ENCODE results near the gene P2RX1.
"Not testable (repeated sequence)": the region's sequence is repeated elsewhere in the genome, so short reads cannot be mapped to it uniquely, and the experiment has no call there.

P2RX1 gene

DNA sequence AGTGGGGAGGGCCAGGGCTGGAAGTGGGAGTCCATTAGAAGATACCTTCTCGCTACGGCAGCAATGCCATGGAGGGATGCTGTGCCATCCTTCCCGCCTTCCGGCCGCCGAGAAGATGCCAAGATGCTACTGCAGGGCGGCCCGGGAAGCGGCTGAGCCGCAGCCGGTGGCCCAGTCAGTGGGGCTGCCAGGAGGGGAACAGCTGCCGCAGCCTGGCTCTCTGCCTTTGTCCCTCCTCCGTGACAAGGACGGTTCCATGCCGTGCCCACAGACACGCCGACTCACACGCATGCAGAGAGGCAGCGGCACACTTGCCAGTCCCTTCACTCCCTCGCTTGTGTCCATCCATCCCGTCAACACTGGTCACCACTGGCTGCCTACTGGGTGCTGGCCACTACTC, 50.0 kb downstream of the P2RX1 start:
- Histone ChIP-seq H3K4me1 (ENCODE audit: control insufficient read depth, insufficient read depth, low read length) (peaks cover 6% of the 10 kb centered on the region), H3K4me3 (ENCODE audit: low read length) (no peak overlapping the region), H3K36me3 (ENCODE audit: control insufficient read depth, insufficient read depth, low read length) (no peaks in the 10 kb centered on the region), H3K9me3 (ENCODE audit: control insufficient read depth, low read length) (no peaks in the 10 kb centered on the region), H3K27me3 (ENCODE audit: control insufficient read depth, insufficient read depth, low read length) (no peaks in the 10 kb centered on the region), H3K9ac (ENCODE audit: low read length) (no peak overlapping the region)

DNA sequence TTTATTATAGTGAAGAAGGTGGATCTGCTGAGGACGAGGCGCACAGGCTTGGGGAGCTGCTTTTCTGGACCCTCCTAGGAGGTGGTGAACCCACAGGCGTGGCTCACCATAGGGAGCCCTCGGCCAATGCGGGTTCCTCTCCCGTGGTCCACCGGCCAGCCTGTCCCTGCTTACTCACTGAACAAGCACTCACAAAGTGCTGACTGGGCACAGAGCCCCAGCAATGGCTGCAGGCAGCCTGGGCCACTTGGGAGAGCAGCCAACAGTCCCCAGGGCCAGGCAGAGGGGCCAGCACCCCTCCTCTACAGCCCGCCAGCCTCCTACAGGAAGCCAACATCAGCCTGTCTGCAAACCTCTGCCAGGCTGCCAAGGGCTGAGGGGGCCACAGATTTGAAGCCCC, 51.1 kb downstream of the P2RX1 start:
- Histone ChIP-seq H3K36me3 (ENCODE audit: control insufficient read depth, insufficient read depth, low read length) (no peaks in the 10 kb centered on the region), H3K4me1 (ENCODE audit: control insufficient read depth, insufficient read depth, low read length) (no peaks in the 10 kb centered on the region), H3K9me3 (ENCODE audit: control insufficient read depth, low read length) (no peaks in the 10 kb centered on the region), H3K27me3 (ENCODE audit: control insufficient read depth, insufficient read depth, low read length) (no peaks in the 10 kb centered on the region), H3K4me3 (ENCODE audit: low read length) (no peak overlapping the region), H3K9ac (ENCODE audit: low read length) (no peak overlapping the region)

DNA sequence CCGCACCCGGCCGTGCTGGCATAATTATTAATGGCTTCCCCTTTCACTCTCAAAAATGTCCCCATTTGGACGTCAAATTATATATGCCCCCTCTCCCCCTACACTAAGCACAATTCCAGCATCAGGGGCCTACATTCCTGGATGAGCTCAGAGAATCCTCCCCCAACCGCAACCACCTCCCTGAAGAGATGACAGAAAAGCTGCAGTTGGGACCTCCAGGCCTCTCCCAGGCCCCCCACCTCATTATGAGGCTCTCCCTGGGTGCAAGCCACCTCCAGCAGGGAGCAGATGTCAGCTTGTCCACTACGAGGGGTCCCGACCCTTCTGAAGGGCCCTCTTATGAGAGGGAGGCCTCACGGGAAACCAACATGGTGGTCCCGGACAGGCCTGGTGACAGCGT, 51.7 kb downstream of the P2RX1 start:
- no peak overlapping the region for H3K4me3 ChIP-seq (ENCODE audit: low read length)
- no peaks in the 10 kb centered on the region for H3K9me3 ChIP-seq (ENCODE audit: control insufficient read depth, low read length)
- no peaks in the 10 kb centered on the region for H3K36me3 ChIP-seq (ENCODE audit: control insufficient read depth, insufficient read depth, low read length)
- no peaks in the 10 kb centered on the region for H3K27me3 ChIP-seq (ENCODE audit: control insufficient read depth, insufficient read depth, low read length)
- H3K4me1 ChIP-seq (ENCODE audit: control insufficient read depth, insufficient read depth, low read length) = no peaks in the 10 kb centered on the region
- H3K9ac ChIP-seq (ENCODE audit: low read length) = no peak overlapping the region

DNA sequence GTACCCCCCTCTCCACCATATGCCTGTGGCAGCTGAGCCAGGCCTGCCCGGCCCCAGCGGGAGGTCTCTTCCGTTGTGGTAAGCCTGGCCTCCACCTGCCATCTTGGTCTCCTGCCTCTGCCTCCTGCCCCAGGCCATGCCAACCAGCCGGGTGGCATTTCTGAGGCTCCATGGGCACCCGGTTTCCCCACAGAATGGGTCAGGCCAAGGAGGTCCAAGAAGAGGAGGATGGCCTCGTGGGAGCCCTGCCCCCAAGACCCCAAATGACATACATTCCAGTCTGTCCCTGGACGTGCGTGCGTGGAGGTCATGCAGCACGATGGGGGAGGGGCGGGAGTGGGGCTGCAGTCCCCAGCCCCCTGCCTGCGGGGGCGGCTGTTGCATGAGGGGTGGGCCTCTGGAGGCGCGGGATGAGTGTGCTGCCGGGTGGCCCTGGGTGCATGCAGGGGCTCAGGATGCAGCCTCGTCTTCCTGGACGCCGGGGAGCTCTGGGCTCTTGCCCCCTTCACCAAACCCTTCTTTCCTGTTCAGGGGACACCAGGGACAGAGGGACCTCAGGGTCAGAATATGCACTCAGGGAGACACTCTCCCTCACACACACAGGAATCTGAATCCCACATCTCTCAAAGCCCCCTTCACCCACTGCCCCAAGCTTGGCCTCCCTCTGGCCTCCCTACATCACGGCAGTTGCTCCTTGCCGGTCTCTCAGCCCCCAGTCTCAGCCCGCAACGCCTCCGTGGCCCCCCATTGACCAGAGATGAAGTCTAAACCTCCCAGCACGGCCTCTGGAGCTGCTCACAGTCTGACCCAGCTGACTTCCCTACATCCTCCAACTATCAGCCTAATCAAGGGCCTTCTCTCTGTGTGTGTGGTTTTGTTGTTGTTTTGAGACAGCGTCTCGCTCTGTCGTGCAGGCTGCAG, 54.2 kb downstream of the P2RX1 start:
- H3K4me3 ChIP-seq (ENCODE audit: low read length) = no peak overlapping the region
- H3K27me3 ChIP-seq (ENCODE audit: control insufficient read depth, insufficient read depth, low read length) = no peaks in the 10 kb centered on the region
- no peaks in the 10 kb centered on the region for H3K4me1 ChIP-seq (ENCODE audit: control insufficient read depth, insufficient read depth, low read length)
- no peaks in the 10 kb centered on the region for H3K36me3 ChIP-seq (ENCODE audit: control insufficient read depth, insufficient read depth, low read length)
- H3K9ac ChIP-seq (ENCODE audit: low read length) = no peak overlapping the region
- no peaks in the 10 kb centered on the region for H3K9me3 ChIP-seq (ENCODE audit: control insufficient read depth, low read length)

DNA sequence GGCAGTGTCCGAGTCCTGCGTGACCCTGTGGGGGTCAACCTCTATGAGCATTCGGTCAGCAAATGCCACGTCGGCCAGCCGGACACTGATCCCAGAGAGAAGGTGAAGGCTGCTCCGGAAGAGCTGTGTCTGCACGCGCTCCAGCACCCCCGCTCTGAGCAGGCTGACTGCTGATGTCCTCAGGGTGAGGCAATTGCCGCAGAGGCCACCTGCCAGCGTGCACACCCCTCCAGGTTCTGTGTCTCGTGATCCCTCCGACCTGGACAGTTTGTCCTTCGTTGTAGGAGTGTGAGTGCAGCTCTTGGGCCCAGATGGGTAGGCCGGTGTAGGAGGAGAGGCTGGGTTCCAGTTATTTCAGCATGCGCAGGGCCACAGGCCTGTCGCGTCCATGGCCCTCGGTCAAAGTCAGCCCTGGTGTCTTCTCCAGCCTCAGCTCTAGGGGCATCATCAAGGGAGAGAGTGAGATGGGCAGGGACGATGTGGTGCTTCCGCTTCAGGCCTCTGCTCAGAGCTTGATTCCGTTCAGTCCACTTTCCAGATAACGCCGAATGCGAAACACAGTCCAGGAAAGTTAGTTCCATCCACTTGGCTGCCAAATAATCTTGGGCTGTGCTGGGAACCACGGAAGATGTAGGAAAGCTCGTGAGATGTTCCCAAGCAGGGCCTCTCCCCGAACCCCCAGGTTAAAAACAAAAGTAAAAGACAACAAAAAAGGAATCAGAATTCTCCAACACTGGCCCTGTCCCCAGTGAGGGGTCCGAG, 55.1 kb downstream of the P2RX1 start:
- no peaks in the 10 kb centered on the region for H3K27me3 ChIP-seq (ENCODE audit: control insufficient read depth, insufficient read depth, low read length)
- no peaks in the 10 kb centered on the region for H3K9me3 ChIP-seq (ENCODE audit: control insufficient read depth, low read length)

DNA sequence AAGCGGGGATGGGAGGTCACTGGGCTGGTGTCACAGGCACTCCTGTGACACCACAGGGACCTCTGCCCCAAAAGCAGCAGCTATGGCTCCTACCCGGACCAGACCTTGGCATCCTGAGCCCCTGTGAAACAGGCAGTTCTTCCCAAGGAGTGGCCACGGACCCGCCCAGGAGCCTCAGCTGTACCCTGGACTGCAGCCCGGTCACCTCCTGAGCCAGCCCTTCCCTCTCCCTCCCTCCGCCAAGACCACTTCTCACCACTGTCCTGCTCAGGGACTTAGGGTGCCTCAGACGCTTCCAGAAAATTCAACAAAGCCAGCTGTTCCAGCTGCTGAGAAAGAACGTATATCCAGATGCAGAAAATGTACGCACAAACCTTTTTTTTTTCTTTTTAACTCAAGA, 56.3 kb downstream of the P2RX1 start:
- no peaks in the 10 kb centered on the region for H3K27me3 ChIP-seq (ENCODE audit: control insufficient read depth, insufficient read depth, low read length)
- no peaks in the 10 kb centered on the region for H3K4me1 ChIP-seq (ENCODE audit: control insufficient read depth, insufficient read depth, low read length)
- H3K36me3 ChIP-seq (ENCODE audit: control insufficient read depth, insufficient read depth, low read length) = no peaks in the 10 kb centered on the region

More for the DNA sequence above, 55.1 kb downstream of the P2RX1 start:
- no peak overlapping the region for H3K4me3 ChIP-seq (ENCODE audit: low read length)
- no peak overlapping the region for H3K9ac ChIP-seq (ENCODE audit: low read length)
- H3K4me1 ChIP-seq (ENCODE audit: control insufficient read depth, insufficient read depth, low read length) = no peaks in the 10 kb centered on the region
- H3K36me3 ChIP-seq (ENCODE audit: control insufficient read depth, insufficient read depth, low read length) = no peaks in the 10 kb centered on the region

DNA sequence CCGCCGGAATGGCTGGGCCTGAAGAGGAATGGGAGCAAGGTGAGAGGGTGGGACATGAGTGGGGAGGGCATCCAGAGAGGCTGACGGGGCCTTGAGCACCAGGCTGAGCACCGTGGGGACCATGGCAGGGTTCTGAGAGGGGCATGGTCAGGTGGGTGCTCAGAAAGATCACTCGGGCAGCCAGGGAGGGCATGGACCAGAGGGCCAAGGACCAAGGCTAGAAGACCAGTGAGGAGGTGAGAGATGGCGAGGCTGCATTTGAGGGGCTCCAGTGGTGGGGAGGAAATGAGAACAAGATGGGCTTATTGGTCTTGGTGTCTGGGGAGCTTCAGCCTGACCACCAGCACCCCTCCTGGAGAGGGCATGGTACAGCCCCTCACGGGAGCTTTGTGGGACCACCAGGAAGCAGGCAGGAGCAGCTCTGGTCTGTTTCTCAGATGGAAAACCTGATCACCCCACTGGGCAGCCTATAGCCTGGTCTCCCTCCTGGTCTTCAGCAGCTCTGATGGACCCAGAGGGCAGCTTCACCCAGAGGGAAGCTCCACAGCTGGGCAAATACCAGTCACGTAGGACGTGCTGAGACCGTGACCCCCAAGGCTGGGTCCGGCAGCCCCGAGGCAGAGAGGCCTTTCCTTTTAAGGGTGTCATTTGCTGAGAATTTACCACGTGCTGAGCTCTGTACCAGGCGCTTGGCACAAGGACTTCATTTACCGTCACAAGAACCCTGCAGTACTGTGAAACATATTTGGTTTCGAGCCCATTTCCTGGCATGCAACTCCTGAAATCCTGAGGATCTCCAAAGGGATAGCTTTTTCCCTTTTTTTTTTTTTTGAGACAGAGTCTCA, 58.8 kb downstream of the P2RX1 start:
- Histone ChIP-seq H3K4me1 (ENCODE audit: control insufficient read depth, insufficient read depth, low read length) (no peaks in the 10 kb centered on the region), H3K36me3 (ENCODE audit: control insufficient read depth, insufficient read depth, low read length) (no peaks in the 10 kb centered on the region), H3K9ac (ENCODE audit: low read length) (no peak overlapping the region), H3K4me3 (ENCODE audit: low read length) (no peak overlapping the region), H3K27me3 (ENCODE audit: control insufficient read depth, insufficient read depth, low read length) (no peaks in the 10 kb centered on the region), H3K9me3 (ENCODE audit: control insufficient read depth, low read length) (no peaks in the 10 kb centered on the region)

More for the DNA sequence above, 56.3 kb downstream of the P2RX1 start:
- H3K9ac ChIP-seq (ENCODE audit: low read length) = no peak overlapping the region
- no peaks in the 10 kb centered on the region for H3K9me3 ChIP-seq (ENCODE audit: control insufficient read depth, low read length)
- H3K4me3 ChIP-seq (ENCODE audit: low read length) = no peak overlapping the region

DNA sequence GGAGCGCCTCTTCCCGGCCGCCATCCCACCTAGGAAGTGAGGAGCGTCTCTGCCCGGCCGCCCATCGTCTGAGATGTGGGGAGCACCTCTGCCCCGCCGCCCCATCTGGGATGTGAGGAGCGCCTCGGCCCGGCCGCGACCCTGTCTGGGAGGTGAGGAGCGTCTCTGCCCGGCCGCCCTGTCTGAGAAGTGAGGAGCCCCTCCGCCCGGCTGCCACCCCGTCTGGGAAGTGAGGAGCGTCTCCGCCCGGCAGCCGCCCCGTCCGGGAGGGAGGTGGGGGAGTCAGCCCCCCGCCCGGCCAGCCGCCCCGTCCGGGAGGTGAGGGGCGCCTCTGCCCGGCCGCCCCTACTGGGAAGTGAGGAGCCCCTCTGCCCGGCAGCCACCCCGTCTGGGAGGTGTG, 62.1 kb downstream of the P2RX1 start:
- H3K36me3 ChIP-seq (ENCODE audit: control insufficient read depth, insufficient read depth, low read length); H3K9ac ChIP-seq (ENCODE audit: low read length); H3K9me3 ChIP-seq (ENCODE audit: control insufficient read depth, low read length): not testable (repeated sequence)

DNA sequence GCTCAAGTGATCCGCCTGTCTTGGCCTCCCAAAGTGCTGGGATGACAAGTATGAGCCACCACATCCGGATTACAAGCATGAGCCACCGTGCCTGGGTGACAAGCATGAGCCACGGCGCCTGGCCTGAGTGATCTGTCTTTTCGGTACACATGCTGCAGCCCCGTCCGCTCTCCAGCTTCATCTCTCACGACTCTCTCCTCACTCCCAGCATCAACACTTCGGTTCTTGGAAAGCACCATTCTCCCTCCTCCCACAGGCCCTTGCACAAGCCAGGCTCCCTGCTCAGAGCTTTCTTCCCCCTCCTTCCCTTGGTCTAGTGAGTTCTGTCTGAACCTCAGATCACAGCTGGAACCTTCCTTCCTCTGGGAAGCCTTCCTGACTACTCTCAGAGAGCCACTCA, 63.7 kb downstream of the P2RX1 start:
- Histone ChIP-seq H3K36me3 (ENCODE audit: control insufficient read depth, insufficient read depth, low read length) (no peaks in the 10 kb centered on the region), H3K4me1 (ENCODE audit: control insufficient read depth, insufficient read depth, low read length) (no peaks in the 10 kb centered on the region), H3K9me3 (ENCODE audit: control insufficient read depth, low read length) (no peaks in the 10 kb centered on the region), H3K9ac (ENCODE audit: low read length) (no peak overlapping the region), H3K4me3 (ENCODE audit: low read length) (no peak overlapping the region), H3K27me3 (ENCODE audit: control insufficient read depth, insufficient read depth, low read length) (no peaks in the 10 kb centered on the region)

More for the DNA sequence above, 62.1 kb downstream of the P2RX1 start:
- not testable (repeated sequence) for H3K4me3 ChIP-seq (ENCODE audit: low read length); H3K4me1 ChIP-seq (ENCODE audit: control insufficient read depth, insufficient read depth, low read length); H3K27me3 ChIP-seq (ENCODE audit: control insufficient read depth, insufficient read depth, low read length)

DNA sequence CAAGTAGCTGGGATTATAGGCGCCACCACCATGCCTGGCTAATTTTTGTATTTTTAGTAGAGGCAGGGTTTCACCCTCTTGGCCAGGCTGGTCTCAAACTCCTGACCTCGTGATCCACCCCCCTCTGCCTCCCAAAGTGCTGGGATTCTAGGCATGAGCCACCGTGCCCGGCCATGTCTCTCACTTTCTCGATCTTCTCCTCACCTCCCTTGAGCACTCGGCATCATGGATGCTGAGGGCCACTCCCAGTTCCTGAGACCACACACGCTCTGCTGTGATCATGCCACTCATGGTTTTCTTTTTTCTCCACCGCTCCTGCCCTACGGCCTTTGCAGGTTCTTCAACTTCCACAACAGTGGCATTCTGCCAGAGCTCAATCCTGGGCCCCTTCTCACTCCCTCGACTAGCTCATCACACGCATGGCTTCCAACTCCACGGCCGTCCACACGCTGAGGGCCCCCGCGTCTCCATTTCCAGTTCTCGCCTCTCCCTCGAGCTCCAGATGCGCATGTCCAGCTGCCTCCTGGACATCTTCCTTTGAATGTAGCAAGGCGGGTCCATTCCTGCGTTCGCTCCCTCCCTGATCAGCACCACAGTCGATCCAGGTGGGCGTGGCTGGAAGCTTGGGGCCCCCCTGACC, 64.7 kb downstream of the P2RX1 start:
- H3K4me1 ChIP-seq (ENCODE audit: control insufficient read depth, insufficient read depth, low read length) = peaks cover 4% of the 10 kb centered on the region
- no peaks in the 10 kb centered on the region for H3K36me3 ChIP-seq (ENCODE audit: control insufficient read depth, insufficient read depth, low read length)
- H3K9me3 ChIP-seq (ENCODE audit: control insufficient read depth, low read length) = no peaks in the 10 kb centered on the region
- H3K9ac ChIP-seq (ENCODE audit: low read length) = no peak overlapping the region
- no peak overlapping the region for H3K4me3 ChIP-seq (ENCODE audit: low read length)
- no peaks in the 10 kb centered on the region for H3K27me3 ChIP-seq (ENCODE audit: control insufficient read depth, insufficient read depth, low read length)

DNA sequence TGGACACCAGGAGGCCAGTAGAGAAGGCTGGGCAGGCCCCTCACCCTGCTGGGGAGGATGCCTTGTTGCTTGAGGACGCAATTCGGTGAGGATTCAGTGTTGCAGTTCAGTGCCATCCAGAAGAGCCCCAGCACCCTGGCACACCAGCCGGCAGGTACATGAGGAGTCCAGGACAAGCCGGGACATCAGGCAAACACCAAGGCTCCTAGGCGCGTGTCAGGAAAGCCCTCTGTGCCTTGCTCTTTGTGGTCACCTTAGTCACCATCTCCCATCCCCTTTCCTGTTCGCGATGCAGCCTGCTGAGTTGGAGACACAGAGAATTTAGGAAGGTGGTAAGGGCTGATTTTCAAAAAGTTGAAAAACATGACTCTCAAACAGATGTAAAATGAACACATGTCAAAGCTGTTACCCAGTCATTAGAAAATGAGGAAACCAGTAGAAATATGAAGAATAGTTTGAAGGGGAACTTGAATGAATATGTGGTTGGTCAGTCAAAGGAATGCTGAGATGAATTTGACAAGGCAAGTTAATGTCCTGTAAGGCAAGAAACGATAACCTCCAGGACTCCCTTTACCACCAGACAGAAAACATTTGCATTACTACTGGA, 67.9 kb downstream of the P2RX1 start:
- peaks cover 10% of the 10 kb centered on the region for H3K4me1 ChIP-seq (ENCODE audit: control insufficient read depth, insufficient read depth, low read length)

More for the DNA sequence above, 67.9 kb downstream of the P2RX1 start:
- Histone ChIP-seq H3K9ac (ENCODE audit: low read length) (no peak overlapping the region), H3K27me3 (ENCODE audit: control insufficient read depth, insufficient read depth, low read length) (no peaks in the 10 kb centered on the region), H3K36me3 (ENCODE audit: control insufficient read depth, insufficient read depth, low read length) (no peaks in the 10 kb centered on the region), H3K9me3 (ENCODE audit: control insufficient read depth, low read length) (no peaks in the 10 kb centered on the region), H3K4me3 (ENCODE audit: low read length) (no peak overlapping the region)
